Superior temporal gyrus (tissue), 1 donor: ENCODE data around the gene MAML2.

ENCODE experiments used
- DNase-seq: peaks from one replicate; pipeline ENCODE4 v3.0.0-alpha.2; 2016; ENCODE audit errors: extremely low spot score

Gene MAML2

DNA sequence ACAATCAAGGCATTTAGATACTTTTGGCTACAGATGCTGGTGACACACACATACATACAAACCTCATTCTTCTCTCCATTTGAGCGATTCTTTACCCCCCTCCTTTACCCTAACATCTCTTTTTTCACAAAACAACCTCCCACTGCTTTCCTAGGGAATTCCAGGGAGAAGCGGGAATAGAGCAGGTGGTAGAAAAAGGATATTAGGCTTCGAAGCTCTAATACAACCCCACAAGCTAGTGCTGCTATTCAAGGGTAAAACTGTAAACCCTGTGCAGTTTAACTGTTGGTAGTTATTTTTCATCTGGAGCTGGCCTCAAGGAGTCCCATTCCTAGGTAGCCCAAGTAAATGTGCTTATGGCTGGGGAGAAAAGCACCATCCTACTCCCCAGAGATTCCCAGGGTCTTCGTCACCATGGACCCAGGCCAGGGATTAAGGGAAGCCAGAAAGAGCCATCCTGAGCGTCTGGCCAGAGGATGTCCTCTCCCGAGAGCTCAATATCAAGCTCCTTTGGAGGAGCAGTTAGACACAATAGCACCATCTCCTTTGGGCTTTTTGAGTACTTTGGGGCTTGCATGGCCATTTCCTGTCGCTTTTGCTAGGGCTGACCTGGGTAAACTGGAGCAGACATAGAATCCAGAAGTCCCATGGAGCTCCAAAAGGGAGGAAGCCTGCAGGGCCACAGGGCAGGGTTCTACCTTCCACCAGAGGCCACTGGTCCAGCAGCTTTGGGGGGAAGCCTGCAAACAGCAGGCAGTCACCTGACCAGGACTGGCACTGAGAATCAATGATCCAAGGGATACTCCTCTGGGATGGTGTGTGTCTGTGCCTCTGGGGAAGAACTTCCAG lies 3.1 kb downstream of the MAML2 start:
- DNase-seq, result no peak

- peak; percentile 94 for DNase-seq
Observed at GRCh38 chr11:96338910-96339705, 3.9 kb downstream of the MAML2 start.

DNA sequence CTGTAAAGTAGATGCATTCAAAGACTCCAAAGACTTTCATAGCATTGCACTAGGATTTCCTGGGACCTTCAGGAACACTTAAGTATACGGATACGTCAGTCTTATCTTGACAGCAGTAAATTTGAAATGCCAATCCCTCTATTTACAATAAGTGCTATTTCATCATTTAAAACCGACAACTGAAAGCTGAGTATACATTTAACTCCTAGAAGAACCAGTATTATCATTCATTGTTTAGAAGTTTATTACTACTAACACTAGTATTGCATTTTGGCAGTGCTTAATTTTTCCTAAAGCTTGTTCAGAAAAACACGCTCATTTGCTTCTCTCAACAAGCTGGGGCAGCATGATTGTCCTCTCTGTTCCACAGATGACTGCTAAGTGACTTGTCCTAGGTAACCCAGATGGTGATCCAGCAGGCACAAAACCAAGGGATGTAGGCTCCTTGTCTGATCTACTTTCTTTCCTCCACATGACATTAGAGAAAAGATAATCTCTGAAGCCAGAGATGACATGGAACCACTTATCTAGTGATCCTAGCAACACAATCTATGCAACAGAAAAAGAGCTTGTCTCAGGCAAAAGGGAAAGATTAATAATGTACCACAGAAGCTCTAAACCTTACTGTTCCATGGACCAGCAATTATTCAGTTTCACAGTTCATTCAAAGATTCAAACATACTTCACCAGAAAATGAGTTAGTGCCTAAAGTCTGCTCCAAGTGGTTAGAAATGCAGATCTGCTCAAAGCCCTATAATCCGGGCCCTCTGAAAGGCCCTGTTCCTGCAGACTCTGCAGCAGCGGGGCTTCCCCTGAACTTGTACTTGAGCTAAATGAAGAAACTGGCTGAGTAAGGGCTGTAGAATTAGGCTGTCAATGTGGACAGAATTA lies 5.2 kb downstream of the MAML2 start:
- DNase-seq, result peak; percentile 31

GRCh38 chr11:96335388-96335787 lies 7.6 kb downstream of the MAML2 start:
- DNase-seq, result no peak

DNA sequence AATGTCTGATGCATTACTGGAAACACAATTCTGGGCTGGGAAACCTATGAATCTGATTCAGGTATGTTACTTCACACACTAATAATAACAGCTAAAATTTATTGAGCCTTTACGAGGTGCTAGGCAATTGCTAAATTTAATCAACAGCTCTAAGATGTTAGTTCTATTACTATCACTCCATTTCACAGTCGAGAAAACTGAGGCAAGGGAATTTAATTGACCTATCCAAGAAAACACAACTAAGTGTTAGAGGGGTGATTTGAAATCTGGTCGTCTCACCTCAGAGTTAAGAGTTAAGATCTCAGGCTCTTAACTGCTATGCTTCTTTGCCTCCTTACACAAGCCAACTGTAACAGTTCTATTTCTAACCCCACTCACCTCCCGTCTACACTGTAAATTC lies 8.8 kb downstream of the MAML2 start:
- DNase-seq, result no peak

DNA sequence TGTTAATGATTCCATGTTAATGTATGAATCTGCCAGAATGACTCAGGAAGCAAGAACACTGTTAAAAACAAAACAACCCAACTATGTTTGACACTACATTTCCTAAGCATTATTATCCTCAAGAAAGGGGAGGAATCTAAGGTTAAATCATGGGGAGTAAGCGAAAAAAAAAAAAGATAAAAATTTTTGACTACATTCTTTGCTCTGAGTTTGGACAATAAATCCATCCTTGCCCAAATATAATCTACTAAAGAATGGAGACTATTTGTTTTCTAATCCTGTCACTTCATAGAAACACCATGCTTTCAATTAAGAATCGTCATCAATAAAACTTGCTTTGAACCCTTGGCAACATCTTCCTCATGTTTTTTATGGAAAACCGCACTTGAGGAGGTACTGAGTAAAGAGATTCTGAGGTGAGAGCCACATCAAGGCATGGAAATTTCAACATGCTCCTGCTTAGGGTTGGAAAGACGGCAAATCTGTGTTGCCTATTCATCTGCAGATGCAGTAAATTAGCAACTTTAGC lies 9.7 kb downstream of the MAML2 start:
- no peak for DNase-seq

DNA sequence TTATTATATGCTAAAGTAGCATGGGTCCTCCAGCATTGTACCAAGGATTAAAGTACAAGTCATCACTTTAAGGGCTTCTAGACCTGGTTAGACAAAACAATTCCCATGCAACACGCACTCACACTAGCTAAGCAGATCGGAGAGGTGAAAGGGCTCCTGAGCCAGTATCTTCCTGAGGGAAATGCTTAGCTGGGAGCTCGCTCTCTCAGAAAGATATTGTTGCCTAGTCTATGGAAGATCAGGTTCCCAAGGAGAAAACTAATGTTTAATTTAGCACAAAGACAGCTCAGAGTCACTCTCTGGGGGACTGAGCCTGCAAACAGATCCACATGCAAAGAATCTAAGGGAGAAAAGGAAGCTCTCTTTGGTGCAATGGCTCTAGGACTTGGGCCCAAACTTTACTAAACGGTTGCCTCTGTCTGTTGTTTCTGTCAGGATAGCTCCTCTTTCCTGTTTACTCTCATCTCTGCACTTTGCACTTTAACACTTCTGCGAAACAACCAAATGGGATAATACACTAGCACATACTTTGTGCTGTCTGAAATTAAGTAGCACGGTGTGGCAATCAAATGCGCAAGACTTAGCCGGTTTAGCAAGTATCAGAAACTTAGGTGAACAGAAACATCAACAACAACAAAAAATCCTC lies 10.7 kb downstream of the MAML2 start:
- DNase-seq, result no peak

- DNase-seq, result no peak
Observed at GRCh38 chr11:96331699-96332116, 11.3 kb downstream of the MAML2 start.

- DNase-seq, result no peak
Observed at GRCh38 chr11:96330511-96330859, 12.5 kb downstream of the MAML2 start.

- no peak for DNase-seq
Observed at GRCh38 chr11:96329855-96330510, 13.0 kb downstream of the MAML2 start.

- no peak for DNase-seq
Observed at GRCh38 chr11:96329419-96329818, 13.6 kb downstream of the MAML2 start.

- no peak for DNase-seq
Observed at GRCh38 chr11:96328395-96329010, 14.5 kb downstream of the MAML2 start.

DNA sequence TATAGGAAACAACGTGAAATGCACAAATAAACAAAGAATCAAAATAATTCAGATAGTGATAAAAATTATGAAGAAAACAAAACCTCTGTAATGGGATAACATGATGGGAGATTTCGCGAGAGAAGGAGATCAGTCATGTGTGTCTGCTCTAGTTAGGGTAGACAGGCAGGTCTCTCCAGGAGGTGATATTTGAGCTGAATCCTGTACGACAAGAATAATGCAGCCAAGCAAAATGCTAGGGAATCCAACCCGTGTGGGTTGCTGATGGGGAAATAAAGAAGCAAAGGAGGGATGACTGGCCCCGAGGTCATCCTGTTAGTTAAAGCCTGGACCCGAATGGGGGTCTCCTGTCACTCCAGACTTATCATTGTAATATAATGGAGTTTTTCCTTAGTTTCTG lies 16.0 kb downstream of the MAML2 start:
- DNase-seq, result no peak

- no peak for DNase-seq
Observed at GRCh38 chr11:96324912-96325311, 18.1 kb downstream of the MAML2 start.

DNA sequence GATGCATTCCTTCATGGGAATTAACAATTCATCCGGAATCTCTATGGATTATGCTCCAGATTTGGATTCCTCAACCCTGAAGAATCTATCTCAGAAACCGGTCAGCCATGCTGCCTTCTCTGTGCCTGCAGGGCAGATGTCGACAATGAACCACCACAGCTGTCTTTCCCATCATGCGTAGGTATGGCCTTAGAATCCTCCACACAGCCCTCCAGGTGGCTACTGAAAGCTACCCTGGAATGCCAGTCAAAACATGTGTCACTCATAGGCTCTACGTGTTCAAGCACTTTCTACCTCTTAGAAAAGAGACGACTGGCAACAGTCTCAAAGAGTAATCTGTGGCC lies 19.4 kb downstream of the MAML2 start:
- no peak for DNase-seq

GRCh38 chr11:96322775-96323641 lies 20.0 kb downstream of the MAML2 start:
- DNase-seq, result no peak

DNA sequence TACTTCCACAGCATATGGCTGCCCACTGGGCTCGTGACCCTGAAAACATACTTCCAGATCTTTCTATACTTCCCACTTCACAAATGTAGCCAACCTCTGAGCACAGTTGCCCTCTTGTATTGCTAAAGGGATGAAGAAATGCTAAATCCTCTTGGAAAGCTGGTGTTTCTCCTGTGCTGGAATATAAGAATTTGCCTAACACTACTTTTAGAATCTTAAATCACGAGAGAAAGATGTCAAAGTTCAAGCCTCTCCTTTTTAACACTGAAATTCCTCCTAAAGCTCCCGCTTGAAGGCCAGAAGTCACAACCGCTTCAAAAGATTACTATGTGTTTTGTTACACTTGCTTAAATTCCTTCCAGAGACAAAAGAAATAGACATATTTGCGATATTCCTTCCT lies 21.9 kb downstream of the MAML2 start:
- DNase-seq, result no peak

GRCh38 chr11:96319898-96320656 lies 22.9 kb downstream of the MAML2 start:
- no peak for DNase-seq

DNA sequence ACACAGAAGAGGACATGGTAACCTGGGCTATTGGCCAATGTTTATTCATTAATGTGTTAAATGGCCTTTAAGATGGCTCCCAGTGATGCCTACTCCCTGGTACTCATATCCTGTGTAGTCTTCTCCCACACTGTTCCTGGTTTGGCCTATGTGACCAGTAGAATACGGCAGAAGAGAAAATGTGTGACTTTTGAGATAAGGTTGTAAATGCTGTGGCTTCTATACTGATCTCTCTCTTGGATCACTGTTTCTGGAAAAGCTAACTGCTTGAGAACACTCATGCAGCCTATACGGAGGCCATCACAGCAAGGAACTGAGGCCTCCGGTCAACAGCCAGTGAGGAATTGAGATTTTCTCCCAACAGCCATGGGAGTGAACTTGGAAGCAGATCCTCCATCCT lies 24.1 kb downstream of the MAML2 start:
- no peak for DNase-seq
